ENCODE results near the gene NKX6-2.
"Not testable (repeated sequence)": the region's sequence is repeated elsewhere in the genome, so short reads cannot be mapped to it uniquely, and the experiment has no call there.

NKX6-2 gene

GRCh38 chr10:132785723-132786475 is at the start of gene NKX6-2:
NKX6-2 (minus strand) TSS chr10:132786147; CDS start chr10:132785948, 199 bp downstream.
- no peak for DNase-seq (ENCODE audit: low read depth in 2 of 2)

- no peak for DNase-seq (ENCODE audit: low read depth in 2 of 2)
These were observed 49.2 kb upstream of the NKX6-2 start for GRCh38 chr10:132834891-132835847.

- DNase-seq (ENCODE audit: low read depth in 2 of 2): no peak
These were observed 48.4 kb upstream of the NKX6-2 start for GRCh38 chr10:132834311-132834761.

- DNase-seq (ENCODE audit: low read depth in 2 of 2): no peak
These were observed 47.6 kb upstream of the NKX6-2 start for GRCh38 chr10:132833421-132834111.

GRCh38 chr10:132832186-132832969 is 46.4 kb upstream of the NKX6-2 start:
- DNase-seq (ENCODE audit: low read depth in 2 of 2): no peak

- no peak for DNase-seq (ENCODE audit: low read depth in 2 of 2)
These were observed 43.5 kb upstream of the NKX6-2 start for GRCh38 chr10:132829403-132829802.

GRCh38 chr10:132828681-132829080 is 42.7 kb upstream of the NKX6-2 start:
- no peak for DNase-seq (ENCODE audit: low read depth in 2 of 2)

GRCh38 chr10:132827861-132828539 is 42.1 kb upstream of the NKX6-2 start:
- no peak for DNase-seq (ENCODE audit: low read depth in 2 of 2)

GRCh38 chr10:132827423-132827789 is 41.5 kb upstream of the NKX6-2 start:
- DNase-seq (ENCODE audit: low read depth in 2 of 2): no peak

GRCh38 chr10:132826524-132827422 is 40.8 kb upstream of the NKX6-2 start:
- no peak for DNase-seq (ENCODE audit: low read depth in 2 of 2)

- not testable (repeated sequence) for DNase-seq (ENCODE audit: low read depth in 2 of 2)
These were observed 40.0 kb upstream of the NKX6-2 start for GRCh38 chr10:132825783-132826523.

GRCh38 chr10:132820056-132820455 is 34.1 kb upstream of the NKX6-2 start:
- no peak for DNase-seq (ENCODE audit: low read depth in 2 of 2)

- no peak for DNase-seq (ENCODE audit: low read depth in 2 of 2)
These were observed 31.8 kb upstream of the NKX6-2 start for GRCh38 chr10:132817701-132818211.

- DNase-seq (ENCODE audit: low read depth in 2 of 2): no peak
These were observed 30.8 kb upstream of the NKX6-2 start for GRCh38 chr10:132816718-132817117.

- no peak for DNase-seq (ENCODE audit: low read depth in 2 of 2)
These were observed 29.4 kb upstream of the NKX6-2 start for GRCh38 chr10:132815168-132815857.

- no peak for DNase-seq (ENCODE audit: low read depth in 2 of 2)
These were observed 28.5 kb upstream of the NKX6-2 start for GRCh38 chr10:132814469-132814856.

- no peak for DNase-seq (ENCODE audit: low read depth in 2 of 2)
These were observed 27.9 kb upstream of the NKX6-2 start for GRCh38 chr10:132813560-132814468.
